HEK293 (cell line): ENCODE results near the gene PSAP.

Experiments
- CTCF ChIA-PET: fragments of 350-600 bp; formaldehyde crosslinking; extraction: SDS; loops from one replicate; lab custom pipeline; 2021; ENCODE audit warnings: antibody characterized with exemption; lab: Yijun Ruan, JAX
- POLR2A ChIA-PET: fragments of 300-600 bp; formaldehyde crosslinking; extraction: SDS; loops from one replicate; lab custom pipeline; 2020; ENCODE audit warnings: antibody characterized with exemption, inconsistent platforms; lab: Yijun Ruan, JAX
- H3K27ac ChIP-seq: fragments of 200-500 bp; sonication (Bioruptor generic); 2 replicates; pipeline ENCODE4 v1.5.1; 2014; ENCODE audit warnings: low read depth, low read length, control low read depth, inconsistent platforms; ENCODE audit errors: extremely low read depth
- H3K36me3 ChIP-seq, 2 experiments: fragments of 200-500 bp in 1 of 2; sonication (Bioruptor generic) in 1 of 2; 1 replicate in 1 of 2; 2 replicates in 1 of 2; pipeline ENCODE4 v1.5.1; 2014 to 2017; ENCODE audit warnings: inconsistent platforms in 2 of 2, low read length in 2 of 2; ENCODE audit not compliant: control insufficient read depth in 2 of 2, insufficient read depth in 1 of 2
- H3K4me1 ChIP-seq: fragments of 200-500 bp; sonication (Bioruptor generic); 2 replicates; pipeline ENCODE4 v1.5.1; 2014; ENCODE audit warnings: mild to moderate bottlenecking, low read length, inconsistent platforms; ENCODE audit not compliant: control insufficient read depth, insufficient read depth
- H3K4me3 ChIP-seq: 2 replicates; pipeline ENCODE4 v1.5.1; 2011; ENCODE audit warnings: low read depth, mild to moderate bottlenecking, control low read depth, low read length, moderate library complexity
- H3K9me3 ChIP-seq: fragments of 200-500 bp; sonication (Bioruptor generic); 2 replicates; pipeline ENCODE4 v1.5.1; 2014; ENCODE audit warnings: low read depth, low read length, inconsistent platforms; ENCODE audit not compliant: control insufficient read depth, insufficient read depth
- GLI4 ChIP-seq: fragments of 450-650 bp; formaldehyde crosslinking; IDR thresholded peaks from 2 replicates; pipeline ENCODE4 v1.5.1; 2016; ENCODE audit warnings: missing biosample characterization, missing genetic modification characterization
- IKZF3 ChIP-seq: fragments of 450-650 bp; IDR thresholded peaks from 2 replicates; pipeline ENCODE4 v1.5.0; 2018; ENCODE audit warnings: missing biosample characterization, mild to moderate bottlenecking, missing genetic modification characterization, moderate library complexity
- MYNN ChIP-seq: fragments of 450-650 bp; formaldehyde crosslinking; IDR thresholded peaks from 2 replicates; pipeline ENCODE4 v1.5.1; 2016; ENCODE audit warnings: missing biosample characterization, missing genetic modification characterization, borderline replicate concordance
- OVOL3 ChIP-seq: fragments of 450-650 bp; formaldehyde crosslinking; IDR thresholded peaks from 2 replicates; pipeline ENCODE4 v1.5.1; 2016; ENCODE audit warnings: missing biosample characterization, missing genetic modification characterization
- ZNF10 ChIP-seq: fragments of 450-650 bp; formaldehyde crosslinking; IDR thresholded peaks from 2 replicates; pipeline ENCODE4 v1.5.1; 2017; ENCODE audit warnings: missing biosample characterization, missing genetic modification characterization
- ZNF121 ChIP-seq: fragments of 450-650 bp; formaldehyde crosslinking; IDR thresholded peaks from 2 replicates; pipeline ENCODE4 v1.5.1; 2016; ENCODE audit warnings: missing biosample characterization, missing genetic modification characterization
- ZNF16 ChIP-seq: fragments of 450-650 bp; formaldehyde crosslinking; IDR thresholded peaks from 2 replicates; pipeline ENCODE4 v1.5.1; 2016; ENCODE audit warnings: low read depth, missing biosample characterization, missing genetic modification characterization
- ZNF24 ChIP-seq: fragments of 450-650 bp; formaldehyde crosslinking; IDR thresholded peaks from 2 replicates; pipeline ENCODE4 v1.5.1; 2016; ENCODE audit warnings: missing biosample characterization, missing genetic modification characterization
- ZNF354C ChIP-seq: fragments of 450-650 bp; formaldehyde crosslinking; IDR thresholded peaks from 2 replicates; pipeline ENCODE4 v1.5.1; 2016; ENCODE audit warnings: missing biosample characterization, missing genetic modification characterization, low read depth, borderline replicate concordance
- ZNF37A ChIP-seq: fragments of 450-650 bp; IDR thresholded peaks from 2 replicates; pipeline ENCODE4 v1.5.1; 2018; ENCODE audit warnings: missing biosample characterization, missing genetic modification characterization
- ZNF510 ChIP-seq: fragments of 450-650 bp; formaldehyde crosslinking; IDR thresholded peaks from 2 replicates; pipeline ENCODE4 v1.5.1; 2018; ENCODE audit warnings: mild to moderate bottlenecking, missing genetic modification characterization, missing biosample characterization; ENCODE audit not compliant: insufficient replicate concordance
- ZNF529 ChIP-seq: fragments of 450-650 bp; formaldehyde crosslinking; IDR thresholded peaks from 2 replicates; pipeline ENCODE4 v1.5.1; 2017; ENCODE audit warnings: missing genetic modification characterization, missing biosample characterization; ENCODE audit not compliant: insufficient replicate concordance
- ZNF791 ChIP-seq: fragments of 450-650 bp; formaldehyde crosslinking; IDR thresholded peaks from 2 replicates; pipeline ENCODE4 v1.5.1; 2016; ENCODE audit warnings: missing biosample characterization, missing genetic modification characterization
- ZNF837 ChIP-seq: fragments of 450-650 bp; formaldehyde crosslinking; IDR thresholded peaks from 2 replicates; pipeline ENCODE4 v1.5.1; 2016; ENCODE audit warnings: missing biosample characterization, missing genetic modification characterization
- TF ChIP-seq, protein P1 (sequence below): fragments of 450-650 bp; IDR thresholded peaks from 2 replicates; pipeline ENCODE4 v1.5.1; 2018; ENCODE audit warnings: missing biosample characterization, missing genetic modification characterization
- TF ChIP-seq, protein P2 (sequence below): fragments of 450-650 bp; formaldehyde crosslinking; IDR thresholded peaks from 2 replicates; pipeline ENCODE4 v1.5.1; 2016; ENCODE audit warnings: missing biosample characterization, missing genetic modification characterization, low read depth
- TF ChIP-seq, protein P3 (sequence below): fragments of 450-650 bp; formaldehyde crosslinking; IDR thresholded peaks from 2 replicates; pipeline ENCODE4 v1.5.1; 2016; ENCODE audit warnings: missing biosample characterization, missing genetic modification characterization, low read depth
- TF ChIP-seq, protein P4 (sequence below): fragments of 450-650 bp; IDR thresholded peaks from 2 replicates; pipeline ENCODE4 v1.5.1; 2018; ENCODE audit warnings: missing biosample characterization, mild to moderate bottlenecking, missing genetic modification characterization
- TF ChIP-seq, protein P5 (sequence below): fragments of 450-650 bp; formaldehyde crosslinking; IDR thresholded peaks from 2 replicates; pipeline ENCODE4 v1.5.1; 2016; ENCODE audit warnings: missing biosample characterization, missing genetic modification characterization
- TF ChIP-seq, protein P6 (sequence below): fragments of 450-650 bp; formaldehyde crosslinking; IDR thresholded peaks from 2 replicates; pipeline ENCODE4 v1.5.1; 2016; ENCODE audit warnings: missing biosample characterization, missing genetic modification characterization

PSAP gene

DNA sequence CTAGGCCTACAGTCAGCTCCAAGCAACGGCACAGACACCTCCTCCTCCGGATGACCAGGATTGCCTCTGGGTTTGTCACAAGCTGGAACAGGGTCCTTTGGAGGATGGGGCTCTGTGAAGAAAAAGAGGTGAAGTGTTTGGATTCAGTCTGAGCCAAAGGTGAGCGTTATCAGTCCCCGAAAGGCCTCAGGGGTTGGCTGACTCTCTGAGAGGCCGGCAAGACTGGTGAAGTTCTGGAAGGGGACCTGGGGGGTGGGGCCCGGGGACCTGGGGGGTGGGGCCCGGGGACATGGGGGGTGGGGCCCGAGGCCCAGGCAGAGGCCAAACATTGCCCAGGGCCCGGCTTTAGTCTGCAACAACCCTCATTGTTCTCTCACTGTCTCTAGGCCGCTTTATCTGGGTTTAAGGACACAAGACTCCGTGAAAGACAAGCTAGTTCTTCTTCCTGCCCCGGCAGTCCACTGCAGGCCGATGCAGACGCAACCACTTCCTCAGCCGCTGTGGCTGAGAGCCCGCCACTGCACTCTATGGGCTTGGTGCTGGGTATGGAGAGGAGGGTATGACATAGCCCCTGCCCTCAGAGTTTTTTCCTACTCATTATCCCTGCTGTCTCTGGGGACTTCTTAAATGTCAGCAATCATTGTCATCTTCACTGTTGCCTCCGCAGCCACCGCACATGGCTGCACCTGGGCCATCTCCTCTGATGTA lies 27.4 kb upstream of the PSAP start:
- Histone ChIP-seq H3K27ac (no peak overlapping the region), H3K36me3 (no peaks in the 10 kb centered on the region), H3K9me3 (no peaks in the 10 kb centered on the region), H3K4me1 (no peaks in the 10 kb centered on the region), H3K4me3 (no peak overlapping the region)
- ChIA-PET CTCF (interaction anchor here (0.6 to 0.9 kb wide), 5 partner anchors 13 to 610 kb away, joined by 3 to 4 read pairs (median 3); no protein-coding TSS in a partner anchor), POLR2A (no interaction called here)
- TF ChIP-seq, protein P1, sequence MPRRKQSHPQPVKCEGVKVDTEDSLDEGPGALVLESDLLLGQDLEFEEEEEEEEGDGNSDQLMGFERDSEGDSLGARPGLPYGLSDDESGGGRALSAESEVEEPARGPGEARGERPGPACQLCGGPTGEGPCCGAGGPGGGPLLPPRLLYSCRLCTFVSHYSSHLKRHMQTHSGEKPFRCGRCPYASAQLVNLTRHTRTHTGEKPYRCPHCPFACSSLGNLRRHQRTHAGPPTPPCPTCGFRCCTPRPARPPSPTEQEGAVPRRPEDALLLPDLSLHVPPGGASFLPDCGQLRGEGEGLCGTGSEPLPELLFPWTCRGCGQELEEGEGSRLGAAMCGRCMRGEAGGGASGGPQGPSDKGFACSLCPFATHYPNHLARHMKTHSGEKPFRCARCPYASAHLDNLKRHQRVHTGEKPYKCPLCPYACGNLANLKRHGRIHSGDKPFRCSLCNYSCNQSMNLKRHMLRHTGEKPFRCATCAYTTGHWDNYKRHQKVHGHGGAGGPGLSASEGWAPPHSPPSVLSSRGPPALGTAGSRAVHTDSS (tag by site-specific recombination): no peak
- no peak for TF ChIP-seq ZNF24 (tag by site-specific recombination)
- TF ChIP-seq, protein P2, sequence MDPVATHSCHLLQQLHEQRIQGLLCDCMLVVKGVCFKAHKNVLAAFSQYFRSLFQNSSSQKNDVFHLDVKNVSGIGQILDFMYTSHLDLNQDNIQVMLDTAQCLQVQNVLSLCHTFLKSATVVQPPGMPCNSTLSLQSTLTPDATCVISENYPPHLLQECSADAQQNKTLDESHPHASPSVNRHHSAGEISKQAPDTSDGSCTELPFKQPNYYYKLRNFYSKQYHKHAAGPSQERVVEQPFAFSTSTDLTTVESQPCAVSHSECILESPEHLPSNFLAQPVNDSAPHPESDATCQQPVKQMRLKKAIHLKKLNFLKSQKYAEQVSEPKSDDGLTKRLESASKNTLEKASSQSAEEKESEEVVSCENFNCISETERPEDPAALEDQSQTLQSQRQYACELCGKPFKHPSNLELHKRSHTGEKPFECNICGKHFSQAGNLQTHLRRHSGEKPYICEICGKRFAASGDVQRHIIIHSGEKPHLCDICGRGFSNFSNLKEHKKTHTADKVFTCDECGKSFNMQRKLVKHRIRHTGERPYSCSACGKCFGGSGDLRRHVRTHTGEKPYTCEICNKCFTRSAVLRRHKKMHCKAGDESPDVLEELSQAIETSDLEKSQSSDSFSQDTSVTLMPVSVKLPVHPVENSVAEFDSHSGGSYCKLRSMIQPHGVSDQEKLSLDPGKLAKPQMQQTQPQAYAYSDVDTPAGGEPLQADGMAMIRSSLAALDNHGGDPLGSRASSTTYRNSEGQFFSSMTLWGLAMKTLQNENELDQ (tag by site-specific recombination): no peak
- TF ChIP-seq, protein P3, sequence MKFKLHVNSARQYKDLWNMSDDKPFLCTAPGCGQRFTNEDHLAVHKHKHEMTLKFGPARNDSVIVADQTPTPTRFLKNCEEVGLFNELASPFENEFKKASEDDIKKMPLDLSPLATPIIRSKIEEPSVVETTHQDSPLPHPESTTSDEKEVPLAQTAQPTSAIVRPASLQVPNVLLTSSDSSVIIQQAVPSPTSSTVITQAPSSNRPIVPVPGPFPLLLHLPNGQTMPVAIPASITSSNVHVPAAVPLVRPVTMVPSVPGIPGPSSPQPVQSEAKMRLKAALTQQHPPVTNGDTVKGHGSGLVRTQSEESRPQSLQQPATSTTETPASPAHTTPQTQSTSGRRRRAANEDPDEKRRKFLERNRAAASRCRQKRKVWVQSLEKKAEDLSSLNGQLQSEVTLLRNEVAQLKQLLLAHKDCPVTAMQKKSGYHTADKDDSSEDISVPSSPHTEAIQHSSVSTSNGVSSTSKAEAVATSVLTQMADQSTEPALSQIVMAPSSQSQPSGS (tag by site-specific recombination): no peak

DNA sequence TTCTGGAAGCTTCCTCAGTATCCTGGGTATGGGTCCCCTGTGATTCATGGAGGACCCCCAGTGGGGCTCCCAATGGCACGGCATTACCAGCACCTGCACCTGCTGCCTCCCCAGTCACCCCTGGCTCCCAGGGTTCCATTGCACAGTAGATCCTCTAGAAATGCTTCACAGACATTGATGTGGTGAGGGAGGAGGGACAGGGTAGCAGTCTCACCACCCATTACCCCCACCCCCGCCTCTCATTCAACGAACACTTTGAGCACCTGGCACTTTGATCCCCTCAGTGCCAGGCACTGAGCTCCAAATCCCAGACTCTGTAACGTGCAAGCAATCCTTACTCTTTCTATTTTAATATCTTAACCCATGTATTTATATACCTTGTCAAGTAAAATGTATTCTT lies 26.8 kb upstream of the PSAP start:
- H3K36me3 ChIP-seq: no peaks in the 10 kb centered on the region
- H3K9me3 ChIP-seq: no peaks in the 10 kb centered on the region
- TF ChIP-seq, protein P4, sequence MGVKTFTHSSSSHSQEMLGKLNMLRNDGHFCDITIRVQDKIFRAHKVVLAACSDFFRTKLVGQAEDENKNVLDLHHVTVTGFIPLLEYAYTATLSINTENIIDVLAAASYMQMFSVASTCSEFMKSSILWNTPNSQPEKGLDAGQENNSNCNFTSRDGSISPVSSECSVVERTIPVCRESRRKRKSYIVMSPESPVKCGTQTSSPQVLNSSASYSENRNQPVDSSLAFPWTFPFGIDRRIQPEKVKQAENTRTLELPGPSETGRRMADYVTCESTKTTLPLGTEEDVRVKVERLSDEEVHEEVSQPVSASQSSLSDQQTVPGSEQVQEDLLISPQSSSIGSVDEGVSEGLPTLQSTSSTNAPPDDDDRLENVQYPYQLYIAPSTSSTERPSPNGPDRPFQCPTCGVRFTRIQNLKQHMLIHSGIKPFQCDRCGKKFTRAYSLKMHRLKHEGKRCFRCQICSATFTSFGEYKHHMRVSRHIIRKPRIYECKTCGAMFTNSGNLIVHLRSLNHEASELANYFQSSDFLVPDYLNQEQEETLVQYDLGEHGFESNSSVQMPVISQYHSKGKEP: no peak
- TF ChIP-seq, protein P5, sequence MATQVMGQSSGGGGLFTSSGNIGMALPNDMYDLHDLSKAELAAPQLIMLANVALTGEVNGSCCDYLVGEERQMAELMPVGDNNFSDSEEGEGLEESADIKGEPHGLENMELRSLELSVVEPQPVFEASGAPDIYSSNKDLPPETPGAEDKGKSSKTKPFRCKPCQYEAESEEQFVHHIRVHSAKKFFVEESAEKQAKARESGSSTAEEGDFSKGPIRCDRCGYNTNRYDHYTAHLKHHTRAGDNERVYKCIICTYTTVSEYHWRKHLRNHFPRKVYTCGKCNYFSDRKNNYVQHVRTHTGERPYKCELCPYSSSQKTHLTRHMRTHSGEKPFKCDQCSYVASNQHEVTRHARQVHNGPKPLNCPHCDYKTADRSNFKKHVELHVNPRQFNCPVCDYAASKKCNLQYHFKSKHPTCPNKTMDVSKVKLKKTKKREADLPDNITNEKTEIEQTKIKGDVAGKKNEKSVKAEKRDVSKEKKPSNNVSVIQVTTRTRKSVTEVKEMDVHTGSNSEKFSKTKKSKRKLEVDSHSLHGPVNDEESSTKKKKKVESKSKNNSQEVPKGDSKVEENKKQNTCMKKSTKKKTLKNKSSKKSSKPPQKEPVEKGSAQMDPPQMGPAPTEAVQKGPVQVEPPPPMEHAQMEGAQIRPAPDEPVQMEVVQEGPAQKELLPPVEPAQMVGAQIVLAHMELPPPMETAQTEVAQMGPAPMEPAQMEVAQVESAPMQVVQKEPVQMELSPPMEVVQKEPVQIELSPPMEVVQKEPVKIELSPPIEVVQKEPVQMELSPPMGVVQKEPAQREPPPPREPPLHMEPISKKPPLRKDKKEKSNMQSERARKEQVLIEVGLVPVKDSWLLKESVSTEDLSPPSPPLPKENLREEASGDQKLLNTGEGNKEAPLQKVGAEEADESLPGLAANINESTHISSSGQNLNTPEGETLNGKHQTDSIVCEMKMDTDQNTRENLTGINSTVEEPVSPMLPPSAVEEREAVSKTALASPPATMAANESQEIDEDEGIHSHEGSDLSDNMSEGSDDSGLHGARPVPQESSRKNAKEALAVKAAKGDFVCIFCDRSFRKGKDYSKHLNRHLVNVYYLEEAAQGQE: no peak
- TF ChIP-seq ZNF354C (tag by site-specific recombination) (no peak), ZNF16 (tag by site-specific recombination) (no peak), ZNF37A (no peak), ZNF529 (tag by site-specific recombination) (no peak), ZNF837 (tag by site-specific recombination) (no peak), MYNN (tag by site-specific recombination) (no peak), ZNF121 (tag by site-specific recombination) (no peak), ZNF10 (tag by site-specific recombination) (no peak), ZNF791 (no peak), OVOL3 (no peak), GLI4 (no peak), ZNF510 (no peak), IKZF3 (tag by site-specific recombination) (no peak)
- TF ChIP-seq, protein P6, sequence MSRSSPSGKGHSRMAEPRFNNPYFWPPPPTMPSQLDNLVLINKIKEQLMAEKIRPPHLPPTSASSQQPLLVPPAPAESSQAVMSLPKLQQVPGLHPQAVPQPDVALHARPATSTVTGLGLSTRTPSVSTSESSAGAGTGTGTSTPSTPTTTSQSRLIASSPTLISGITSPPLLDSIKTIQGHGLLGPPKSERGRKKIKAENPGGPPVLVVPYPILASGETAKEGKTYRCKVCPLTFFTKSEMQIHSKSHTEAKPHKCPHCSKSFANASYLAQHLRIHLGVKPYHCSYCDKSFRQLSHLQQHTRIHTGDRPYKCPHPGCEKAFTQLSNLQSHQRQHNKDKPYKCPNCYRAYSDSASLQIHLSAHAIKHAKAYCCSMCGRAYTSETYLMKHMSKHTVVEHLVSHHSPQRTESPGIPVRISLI: no peak
- CTCF ChIA-PET: interaction anchor here (0.6 to 0.9 kb wide), 3 partner anchors 13 to 610 kb away, joined by 3 to 4 read pairs (median 4); no protein-coding TSS in a partner anchor
- POLR2A ChIA-PET: no interaction called here
- no peaks in the 10 kb centered on the region for H3K4me1 ChIP-seq
- no peak overlapping the region for H3K4me3 ChIP-seq
- no peak overlapping the region for H3K27ac ChIP-seq
